Lung (tissue), 12 donors: ENCODE measurements around the gene SH3BP4. TPM values are rescaled to one million over a fixed set of nuclear protein-coding genes. Genes with fewer than 3 reads are reported as not detected.

Experiments
- ATAC-seq: fragments of 200-7000 bp; cut with Tn5 transposase; one replicate; pipeline ENCODE4 v1.9.1; 2020; ENCODE audit warnings: moderate number of reproducible peaks; ENCODE audit not compliant: insufficient read depth, low FRiP score
- DNase-seq, 3 donors: peaks; one replicate each; pipeline ENCODE4 v3.0.0-alpha.2; 2013 to 2017
- H3K27ac ChIP-seq, 2 donors: one replicate each; pipeline ENCODE4 v1.5.1; 2013; ENCODE audit warnings: mild to moderate bottlenecking in 2 of 2, moderate library complexity in 2 of 2, control low read depth in 1 of 2, inconsistent platforms in 1 of 2, low read depth in 1 of 2, low read length in 1 of 2
- H3K27me3 ChIP-seq, 3 donors: one replicate each; pipeline ENCODE4 v1.5.1; 2013; ENCODE audit warnings: low read length in 2 of 3; ENCODE audit not compliant: control insufficient read depth in 3 of 3, insufficient read depth in 3 of 3
- H3K36me3 ChIP-seq, 4 donors: one replicate each; pipeline ENCODE4 v1.5.1; 2013; ENCODE audit warnings: low read length in 4 of 4, mild to moderate bottlenecking in 1 of 4, moderate library complexity in 1 of 4; ENCODE audit not compliant: control insufficient read depth in 4 of 4, insufficient read depth in 4 of 4
- H3K4me1 ChIP-seq, 5 donors: one replicate each; pipeline ENCODE4 v1.5.1; 2013; ENCODE audit warnings: low read length in 5 of 5, mild to moderate bottlenecking in 2 of 5, moderate library complexity in 1 of 5; ENCODE audit not compliant: control insufficient read depth in 5 of 5, insufficient read depth in 5 of 5
- H3K4me3 ChIP-seq: one replicate; pipeline ENCODE4 v1.5.1; 2013; ENCODE audit warnings: mild to moderate bottlenecking, control low read depth, moderate library complexity
- H3K9ac ChIP-seq, 2 donors: one replicate each; pipeline ENCODE4 v1.5.1; 2013; ENCODE audit warnings: low read length in 2 of 2, control low read depth in 1 of 2; ENCODE audit not compliant: insufficient read depth in 1 of 2
- H3K9me3 ChIP-seq, 4 donors: one replicate each; pipeline ENCODE4 v1.5.1; 2013; ENCODE audit warnings: low read length in 3 of 4, mild to moderate bottlenecking in 1 of 4, moderate library complexity in 1 of 4; ENCODE audit not compliant: control insufficient read depth in 4 of 4, insufficient read depth in 3 of 4
- WGBS, 2 donors: extraction: QIAGEN DNeasy Blood & Tissue Kit; methylation state at CpG; one replicate each; pipeline ENCODE4 v1.1.7; 2013; 5-methylcytosine and 5-hydroxymethylcytosine counted together
- polyA plus RNA-seq, 2 donors: library from polyadenylated mRNA; stranded (reverse); fragments of 200-250 nt; gene quantifications; one replicate each; pipeline ENCODE4 v1.2.1, GENCODE V29; 2013
- total RNA-seq, 2 donors: library from RNA; depleted of rRNA in 1 of 2; stranded (reverse); fragments of >200 nt in 1 of 2; gene quantifications; one replicate each; pipeline ENCODE4 v1.2.1, GENCODE V29; 2014 to 2021
- TF ChIP-seq, protein P1 (sequence below): IDR thresholded peaks from 2 replicates; pipeline ENCODE4 v1.5.1; 2012; ENCODE audit warnings: mild to moderate bottlenecking; ENCODE audit errors: control extremely low read depth, extremely low read depth
- donor health status: control.
- donor health status: control.
- donor health status: Bipolar disorder and iron deficiency.
- donor health status: healthy.
- donor health status: DM: yes; HTN: yes; CAD: no.

The SH3BP4 gene
- total and polyA plus RNA-seq, 4 donors: 12.0 to 36.5 (median 18.2) TPM

DNA sequence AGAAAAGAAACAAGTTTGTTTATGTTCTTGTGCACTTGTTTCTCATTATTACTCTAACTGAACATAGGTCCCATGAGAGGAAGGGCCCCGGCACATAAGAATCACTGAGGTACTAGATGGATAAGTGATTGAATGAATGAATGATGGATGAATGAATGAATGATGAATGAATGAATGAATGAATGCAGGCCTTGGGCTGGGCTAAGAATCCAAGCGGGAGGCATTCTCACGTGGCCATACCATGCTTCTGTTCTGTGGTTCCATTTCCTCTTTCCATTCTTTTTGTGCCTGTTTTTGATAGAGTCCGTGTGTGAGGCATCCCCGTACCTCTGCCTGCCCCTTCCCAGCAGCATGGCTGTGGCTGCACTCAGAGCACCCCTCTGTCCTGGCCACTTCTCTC lies 94.8 kb downstream of the SH3BP4 start:
- ATAC-seq (no peak), DNase-seq (no peak)
- TF ChIP-seq, protein P1, sequence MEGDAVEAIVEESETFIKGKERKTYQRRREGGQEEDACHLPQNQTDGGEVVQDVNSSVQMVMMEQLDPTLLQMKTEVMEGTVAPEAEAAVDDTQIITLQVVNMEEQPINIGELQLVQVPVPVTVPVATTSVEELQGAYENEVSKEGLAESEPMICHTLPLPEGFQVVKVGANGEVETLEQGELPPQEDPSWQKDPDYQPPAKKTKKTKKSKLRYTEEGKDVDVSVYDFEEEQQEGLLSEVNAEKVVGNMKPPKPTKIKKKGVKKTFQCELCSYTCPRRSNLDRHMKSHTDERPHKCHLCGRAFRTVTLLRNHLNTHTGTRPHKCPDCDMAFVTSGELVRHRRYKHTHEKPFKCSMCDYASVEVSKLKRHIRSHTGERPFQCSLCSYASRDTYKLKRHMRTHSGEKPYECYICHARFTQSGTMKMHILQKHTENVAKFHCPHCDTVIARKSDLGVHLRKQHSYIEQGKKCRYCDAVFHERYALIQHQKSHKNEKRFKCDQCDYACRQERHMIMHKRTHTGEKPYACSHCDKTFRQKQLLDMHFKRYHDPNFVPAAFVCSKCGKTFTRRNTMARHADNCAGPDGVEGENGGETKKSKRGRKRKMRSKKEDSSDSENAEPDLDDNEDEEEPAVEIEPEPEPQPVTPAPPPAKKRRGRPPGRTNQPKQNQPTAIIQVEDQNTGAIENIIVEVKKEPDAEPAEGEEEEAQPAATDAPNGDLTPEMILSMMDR: no peak
- Histone ChIP-seq H3K27ac (no peak overlapping the region), H3K36me3 (peaks cover 0 to 22% (median 17%) of the 10 kb centered on the region in 4 donors), H3K27me3 (no peaks in the 10 kb centered on the region), H3K4me3 (no peak overlapping the region), H3K9ac (no peak overlapping the region), H3K4me1 (peaks cover 3 to 19% (median 14%) of the 10 kb centered on the region in 5 donors), H3K9me3 (peaks cover 0 to 3% (median 0%) of the 10 kb centered on the region in 4 donors)
- WGBS, 2 donors: 83 to 86% methylated on average over 5 of the region's 5 CpGs

DNA sequence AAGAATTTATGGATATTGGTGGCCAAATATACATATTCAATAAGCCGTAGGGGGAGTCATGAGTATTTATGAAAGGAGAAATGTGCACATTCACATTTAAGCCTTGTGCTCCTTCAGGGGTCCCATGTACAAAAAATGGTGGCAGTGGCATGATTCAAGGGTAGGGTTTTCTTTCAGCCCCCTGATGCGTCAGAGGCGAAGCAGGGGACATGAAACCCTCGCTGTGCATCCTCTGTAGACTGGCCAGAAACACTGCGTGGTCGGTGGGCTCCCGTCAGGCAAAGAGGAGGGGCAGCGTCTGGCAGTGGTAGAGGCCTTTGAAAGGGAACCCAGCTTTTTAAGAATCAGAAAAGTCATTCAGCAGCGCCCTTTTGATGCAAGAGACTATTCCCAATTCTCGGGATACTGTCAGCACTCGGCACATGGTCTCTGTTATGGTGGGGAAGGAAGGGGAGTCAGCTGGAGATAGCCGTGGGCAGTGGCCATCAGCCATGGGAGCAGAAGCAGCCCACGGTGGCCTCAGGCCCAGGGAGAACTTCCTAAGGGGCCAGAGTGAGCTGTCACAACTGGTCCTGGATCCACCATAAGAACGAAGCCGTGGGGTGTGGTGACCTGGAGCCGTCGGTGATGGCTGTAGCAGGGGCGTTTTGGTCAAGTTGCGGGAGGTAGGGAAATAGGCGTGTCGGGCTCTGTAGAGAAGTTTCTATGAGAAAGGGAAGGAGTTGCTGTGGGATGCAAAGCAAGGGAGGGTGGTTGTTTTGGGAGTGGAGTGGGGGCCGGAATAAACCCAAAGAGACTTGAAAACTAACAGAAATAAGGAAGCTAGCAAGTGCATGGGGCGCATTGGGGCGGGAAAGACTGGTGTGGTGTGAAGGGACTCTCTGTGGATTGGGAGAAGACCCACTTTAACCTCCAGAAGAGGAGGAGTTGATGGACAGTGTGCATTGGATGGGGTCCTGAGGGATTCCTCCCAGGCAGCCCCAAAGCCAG lies 95.6 kb downstream of the SH3BP4 start:
- no peak for ATAC-seq
- Histone ChIP-seq H3K36me3 (peaks cover 0 to 13% (median 9%) of the 10 kb centered on the region in 4 donors), H3K9me3 (no peaks in the 10 kb centered on the region), H3K9ac (no peak overlapping the region), H3K4me1 (peaks cover 7 to 22% (median 17%) of the 10 kb centered on the region in 5 donors), H3K4me3 (no peak overlapping the region), H3K27me3 (no peaks in the 10 kb centered on the region), H3K27ac (no peak overlapping the region)
- TF ChIP-seq, protein P1: no peak
- 93 to 95% methylated on average over 24 of the region's 24 CpGs for WGBS, 2 donors
- DNase-seq: peak in 1 of 3 donors; percentile 4

DNA sequence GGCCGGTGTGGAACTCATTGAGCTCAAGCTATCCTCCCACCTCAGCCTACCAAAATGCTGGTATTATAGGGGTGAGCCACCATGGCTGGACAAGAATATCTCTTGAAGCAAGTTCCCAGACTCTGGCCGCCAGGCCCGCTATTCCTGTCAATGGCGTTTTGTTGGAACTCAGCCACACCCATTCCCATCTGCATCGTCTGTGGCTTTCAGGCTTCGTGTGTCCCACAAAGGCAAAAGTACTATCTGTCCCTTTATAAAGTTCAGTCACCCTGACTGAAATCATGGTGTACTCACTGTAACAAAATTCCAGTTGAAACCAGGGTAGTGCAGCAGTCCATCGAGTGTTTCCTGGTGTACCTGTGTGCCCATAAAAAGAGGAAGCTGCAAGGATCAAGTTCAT lies 96.7 kb downstream of the SH3BP4 start:
- WGBS, 2 donors: 64 to 69% methylated on average over 7 of the region's 7 CpGs
- ATAC-seq: no peak
- H3K4me1 ChIP-seq: peaks cover 7 to 22% (median 17%) of the 10 kb centered on the region in 5 donors

More for the DNA sequence above, 96.7 kb downstream of the SH3BP4 start:
- Histone ChIP-seq H3K36me3 (peaks cover 0 to 14% (median 7%) of the 10 kb centered on the region in 4 donors), H3K9ac (no peak overlapping the region), H3K27me3 (no peaks in the 10 kb centered on the region), H3K4me3 (no peak overlapping the region), H3K27ac (no peak overlapping the region), H3K9me3 (no peaks in the 10 kb centered on the region)
- TF ChIP-seq, protein P1: no peak
- DNase-seq: peak in 2 of 3 donors; percentile 30 to 37
